Fibroblast of the conjunctiva (primary cell): ENCODE results near the gene ADAM19.
A peak's percentile ranks its signal among the peaks of the same experiment; 100 is the strongest.

Source experiments
- DNase-seq: peaks from one replicate; pipeline ENCODE4 v3.0.0-alpha.2; 2010; ENCODE audit warnings: low read depth

ADAM19 gene

GRCh38 chr5:157563373-157563928 lies 12.1 kb downstream of the ADAM19 start:
- DNase-seq, result peak; percentile 53

GRCh38 chr5:157562111-157562581 lies 13.4 kb downstream of the ADAM19 start:
- DNase-seq, result no peak

- DNase-seq, result no peak
Measured at GRCh38 chr5:157561110-157561509, 14.5 kb downstream of the ADAM19 start.

GRCh38 chr5:157559301-157559700 lies 16.3 kb downstream of the ADAM19 start:
- DNase-seq, result peak; percentile 64

GRCh38 chr5:157558681-157559080 lies 16.9 kb downstream of the ADAM19 start:
- DNase-seq, result no peak

- peak; percentile 51 for DNase-seq
Measured at GRCh38 chr5:157558041-157558595, 17.5 kb downstream of the ADAM19 start.

- DNase-seq, result no peak
Measured at GRCh38 chr5:157556615-157557418, 18.8 kb downstream of the ADAM19 start.

- DNase-seq, result no peak
Measured at GRCh38 chr5:157555037-157555640, 20.4 kb downstream of the ADAM19 start.

GRCh38 chr5:157554179-157555036 lies 21.2 kb downstream of the ADAM19 start:
- DNase-seq, result no peak

- no peak for DNase-seq
Measured at GRCh38 chr5:157552650-157553049, 22.9 kb downstream of the ADAM19 start.

- DNase-seq, result no peak
Measured at GRCh38 chr5:157550663-157551062, 24.9 kb downstream of the ADAM19 start.

- no peak for DNase-seq
Measured at GRCh38 chr5:157549954-157550549, 25.5 kb downstream of the ADAM19 start.

- DNase-seq, result no peak
Measured at GRCh38 chr5:157549283-157549629, 26.3 kb downstream of the ADAM19 start.

- peak; percentile 82 for DNase-seq
Measured at GRCh38 chr5:157548513-157549282, 26.9 kb downstream of the ADAM19 start.

- no peak for DNase-seq
Measured at GRCh38 chr5:157547941-157548512, 27.5 kb downstream of the ADAM19 start.

- no peak for DNase-seq
Measured at GRCh38 chr5:157546456-157547100, 29.0 kb downstream of the ADAM19 start.

- DNase-seq, result no peak
Measured at GRCh38 chr5:157545610-157546310, 29.8 kb downstream of the ADAM19 start.

GRCh38 chr5:157544623-157544989 lies 31.0 kb downstream of the ADAM19 start:
- no peak for DNase-seq
